H1 (cell line): ENCODE results near the gene CYP27C1. TPM values are rescaled to one million over a fixed set of nuclear protein-coding genes. Genes with fewer than 3 reads are reported as not detected.

Source experiments
- BRCA1 ChIP-seq: IDR thresholded peaks from 2 replicates; pipeline ENCODE4 v1.6.1; 2012; ENCODE audit warnings: low read depth, low read length, improper control_type of control experiment
- CHD7 ChIP-seq: fragments of 300-600 bp; sonication (generic); IDR thresholded peaks from 2 replicates; pipeline ENCODE4 v1.7.1; 2012; ENCODE audit warnings: low read length, moderate library complexity, mild to moderate bottlenecking, inconsistent platforms; ENCODE audit not compliant: insufficient replicate concordance
- EP300 ChIP-seq, 2 experiments: IDR thresholded peaks; 1 replicate in 1 of 2; 2 replicates in 1 of 2; pipeline ENCODE4 v1.6.1; 2011 to 2012; ENCODE audit warnings: low read depth in 2 of 2, low read length in 2 of 2, mild to moderate bottlenecking in 2 of 2, borderline replicate concordance in 1 of 2, inconsistent platforms in 1 of 2, moderate library complexity in 1 of 2
- KDM1A ChIP-seq: fragments of 200-600, 300-600 bp; sonication (generic); IDR thresholded peaks from 2 replicates; pipeline ENCODE4 v1.7.1; 2016; ENCODE audit warnings: mild to moderate bottlenecking, low read length, borderline replicate concordance
- NANOG ChIP-seq: IDR thresholded peaks from 2 replicates; pipeline ENCODE4 v1.6.1; 2011; ENCODE audit warnings: low read length, low read depth, mild to moderate bottlenecking, inconsistent platforms; ENCODE audit not compliant: insufficient read depth, poor library complexity, severe bottlenecking
- NRF1 ChIP-seq: IDR thresholded peaks from 2 replicates; pipeline ENCODE4 v1.6.1; 2011; ENCODE audit warnings: mild to moderate bottlenecking, low read depth, low read length, improper control_type of control experiment
- SP2 ChIP-seq: IDR thresholded peaks from 2 replicates; pipeline ENCODE4 v1.6.1; 2012; ENCODE audit warnings: mild to moderate bottlenecking, low read length, inconsistent platforms
- TCF12 ChIP-seq: IDR thresholded peaks from 2 replicates; pipeline ENCODE4 v1.6.1; 2011; ENCODE audit warnings: low read depth, mild to moderate bottlenecking, low read length
- YY1 ChIP-seq: IDR thresholded peaks from 2 replicates; pipeline ENCODE4 v1.6.1; 2011; ENCODE audit warnings: low read depth, mild to moderate bottlenecking, low read length
- polyA plus RNA-seq, 7 experiments: library from polyadenylated mRNA; depleted of rRNA in 3 of 7; stranded (reverse) in 5 of 7; unstranded in 2 of 7; fragments of >200 nt in 5 of 7; fragments of 200-250 nt in 2 of 7; gene quantifications; 1 replicate in 5 of 7; 2 replicates in 1 of 7; 4 replicates in 1 of 7; pipeline versions ENCODE4 v1.2.1 to v1.2.3, GENCODE V29; 2011 to 2013; ENCODE audit warnings: missing spikeins in 2 of 7, mixed read lengths in 2 of 7
- total RNA-seq: library from RNA; stranded (reverse); fragmentation: NEBNext Ultra II Directional; extraction: Animal tissue kit (Norgen Biotek cat#: 25700); gene quantifications from 2 replicates; pipeline ENCODE4 v1.2.1, GENCODE V29; 2021

CYP27C1 gene
- total and polyA plus RNA-seq, 2 of the 8 experiments (the other 6 are each of a cell fraction or from before 2014, with no cell fraction given), result 1.3 to 3.2 TPM

DNA sequence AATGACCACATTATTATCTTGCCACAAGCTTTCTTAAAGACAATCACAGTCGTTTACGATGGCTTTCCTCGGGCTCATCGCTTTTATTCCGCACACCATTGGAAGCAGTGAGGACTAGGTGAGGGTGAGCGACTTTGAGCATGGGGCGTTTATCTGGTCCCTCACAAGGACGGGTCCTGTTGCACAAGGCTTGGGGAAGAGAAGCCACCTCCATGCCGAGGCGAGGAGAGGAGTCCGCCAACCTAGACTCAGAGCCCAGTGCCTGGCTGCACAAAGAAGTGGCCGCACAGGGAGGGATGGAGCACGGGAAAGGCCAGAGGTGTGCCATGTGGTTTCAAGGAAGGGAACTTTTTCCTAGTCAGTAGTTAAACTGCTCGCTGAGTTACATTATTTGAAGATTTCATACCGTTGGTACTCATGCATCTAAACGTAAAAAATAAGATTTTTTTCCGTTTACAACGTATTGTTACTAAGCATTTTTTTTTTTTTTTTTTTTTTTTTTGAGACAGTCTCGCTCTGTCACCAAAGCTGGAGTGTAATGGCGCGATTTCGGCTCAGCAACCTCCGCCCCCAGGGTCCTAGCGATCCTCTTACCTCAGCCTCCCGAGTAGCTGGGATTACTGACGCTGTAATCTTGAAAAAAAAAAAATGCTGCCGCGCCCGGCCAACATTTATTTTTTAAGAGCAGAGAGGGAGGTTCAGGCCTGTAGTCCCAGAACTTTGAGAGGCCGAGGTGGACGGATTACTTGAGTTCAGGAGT, 849 bp upstream of the CYP27C1 start (continued):
- no peak for TF ChIP-seq CHD7
- TF ChIP-seq NANOG, result no peak
- TF ChIP-seq SP2, result no peak
- TF ChIP-seq YY1, result no peak
- no peak for TF ChIP-seq BRCA1
- TF ChIP-seq KDM1A, result no peak
- TF ChIP-seq EP300 (IDR thresholded peaks at IDR 0.05; ENCODE audit: borderline replicate concordance in 1 of 2, low read depth in 2 of 2, low read length in 2 of 2), result no peak
- TF ChIP-seq TCF12, result no peak
- TF ChIP-seq NRF1, result no peak
